MM.1S (cell line): ENCODE measurements around the gene SDC1.

Experiments
- EZH2 ChIP-seq: fragments of 300-600 bp; sonication (generic); optimal IDR thresholded peaks from 2 replicates; pipeline ENCODE3; 2017; ENCODE audit warnings: low read depth, mild to moderate bottlenecking, antibody characterized with exemption, low read length, mixed read lengths
- TF ChIP-seq, protein P1 (sequence below): fragments of 300-600 bp; sonication (generic); IDR thresholded peaks from 2 replicates; pipeline ENCODE4 v1.5.1; 2016; ENCODE audit warnings: antibody characterized with exemption, low read length, mixed read lengths

- TF ChIP-seq, protein P1, sequence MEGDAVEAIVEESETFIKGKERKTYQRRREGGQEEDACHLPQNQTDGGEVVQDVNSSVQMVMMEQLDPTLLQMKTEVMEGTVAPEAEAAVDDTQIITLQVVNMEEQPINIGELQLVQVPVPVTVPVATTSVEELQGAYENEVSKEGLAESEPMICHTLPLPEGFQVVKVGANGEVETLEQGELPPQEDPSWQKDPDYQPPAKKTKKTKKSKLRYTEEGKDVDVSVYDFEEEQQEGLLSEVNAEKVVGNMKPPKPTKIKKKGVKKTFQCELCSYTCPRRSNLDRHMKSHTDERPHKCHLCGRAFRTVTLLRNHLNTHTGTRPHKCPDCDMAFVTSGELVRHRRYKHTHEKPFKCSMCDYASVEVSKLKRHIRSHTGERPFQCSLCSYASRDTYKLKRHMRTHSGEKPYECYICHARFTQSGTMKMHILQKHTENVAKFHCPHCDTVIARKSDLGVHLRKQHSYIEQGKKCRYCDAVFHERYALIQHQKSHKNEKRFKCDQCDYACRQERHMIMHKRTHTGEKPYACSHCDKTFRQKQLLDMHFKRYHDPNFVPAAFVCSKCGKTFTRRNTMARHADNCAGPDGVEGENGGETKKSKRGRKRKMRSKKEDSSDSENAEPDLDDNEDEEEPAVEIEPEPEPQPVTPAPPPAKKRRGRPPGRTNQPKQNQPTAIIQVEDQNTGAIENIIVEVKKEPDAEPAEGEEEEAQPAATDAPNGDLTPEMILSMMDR: no peak
- no peak for TF ChIP-seq EZH2
These were observed 13.5 kb downstream of the SDC1 start for GRCh38 chr2:20211420-20211819.
